ENCODE measurements around the gene TEC. TPM values are rescaled to one million over a fixed set of nuclear protein-coding genes. Genes with fewer than 3 reads are reported as not detected.

Gene TEC
- total RNA-seq, 2 donors from 2014 or later: 4.5 to 12.8 TPM

GRCh38 chr4:48095441-48095840, 174.2 kb downstream of the TEC start:
- no peak for ATAC-seq (ENCODE audit: insufficient number of reproducible peaks, low FRiP score, low read depth)
- Histone ChIP-seq H3K27me3 (replicated peaks; ENCODE audit: insufficient read depth) (no peaks in the 10 kb centered on the region), H3K4me1 (ENCODE audit: control insufficient read depth in 1 of 2, low read depth in 2 of 2) (no peaks in the 10 kb centered on the region), H3K4me3 (no peak overlapping the region), H3K36me3 (no peaks in the 10 kb centered on the region), H3K9me3 (no peaks in the 10 kb centered on the region), H3K27ac (no peak overlapping the region)
- DNase-seq (ENCODE audit: low spot score): no peak
- TF ChIP-seq, protein P1, sequence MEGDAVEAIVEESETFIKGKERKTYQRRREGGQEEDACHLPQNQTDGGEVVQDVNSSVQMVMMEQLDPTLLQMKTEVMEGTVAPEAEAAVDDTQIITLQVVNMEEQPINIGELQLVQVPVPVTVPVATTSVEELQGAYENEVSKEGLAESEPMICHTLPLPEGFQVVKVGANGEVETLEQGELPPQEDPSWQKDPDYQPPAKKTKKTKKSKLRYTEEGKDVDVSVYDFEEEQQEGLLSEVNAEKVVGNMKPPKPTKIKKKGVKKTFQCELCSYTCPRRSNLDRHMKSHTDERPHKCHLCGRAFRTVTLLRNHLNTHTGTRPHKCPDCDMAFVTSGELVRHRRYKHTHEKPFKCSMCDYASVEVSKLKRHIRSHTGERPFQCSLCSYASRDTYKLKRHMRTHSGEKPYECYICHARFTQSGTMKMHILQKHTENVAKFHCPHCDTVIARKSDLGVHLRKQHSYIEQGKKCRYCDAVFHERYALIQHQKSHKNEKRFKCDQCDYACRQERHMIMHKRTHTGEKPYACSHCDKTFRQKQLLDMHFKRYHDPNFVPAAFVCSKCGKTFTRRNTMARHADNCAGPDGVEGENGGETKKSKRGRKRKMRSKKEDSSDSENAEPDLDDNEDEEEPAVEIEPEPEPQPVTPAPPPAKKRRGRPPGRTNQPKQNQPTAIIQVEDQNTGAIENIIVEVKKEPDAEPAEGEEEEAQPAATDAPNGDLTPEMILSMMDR (IDR thresholded peaks at IDR 0.05): no peak

DNA sequence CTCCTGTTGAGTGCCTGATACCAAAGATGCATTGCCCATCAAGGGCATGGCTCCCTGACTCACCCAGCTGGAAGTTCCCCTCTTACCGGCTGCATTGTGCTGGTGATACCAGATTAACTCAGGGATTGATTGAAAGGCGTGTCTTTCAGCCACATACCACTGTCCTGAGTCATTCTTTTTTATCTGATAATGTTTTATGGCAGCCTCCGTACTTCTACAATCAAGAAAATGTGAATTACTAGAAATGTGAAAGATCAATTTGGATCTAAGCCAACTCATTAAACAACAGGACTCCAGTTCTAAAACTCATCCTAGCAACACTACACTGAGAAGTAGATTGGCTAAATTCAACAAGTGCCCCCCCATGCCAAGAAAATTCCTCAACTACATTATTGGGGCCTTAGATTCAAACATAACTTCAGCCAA, 175.6 kb downstream of the TEC start:
- DNase-seq (ENCODE audit: low spot score) (no peak), ATAC-seq (ENCODE audit: insufficient number of reproducible peaks, low FRiP score, low read depth) (no peak)
- H3K27ac ChIP-seq: no peak overlapping the region
- no peaks in the 10 kb centered on the region for H3K4me1 ChIP-seq (ENCODE audit: control insufficient read depth in 1 of 2, low read depth in 2 of 2)
- no peak overlapping the region for H3K4me3 ChIP-seq
- H3K36me3 ChIP-seq: no peaks in the 10 kb centered on the region
- no peaks in the 10 kb centered on the region for H3K9me3 ChIP-seq
- TF ChIP-seq, protein P1 (IDR thresholded peaks at IDR 0.05): no peak
- no peaks in the 10 kb centered on the region for H3K27me3 ChIP-seq (replicated peaks; ENCODE audit: insufficient read depth)

GRCh38 chr4:48090621-48091020, 179.0 kb downstream of the TEC start:
- no peak for ATAC-seq (ENCODE audit: insufficient number of reproducible peaks, low FRiP score, low read depth)
- H3K36me3 ChIP-seq: no peaks in the 10 kb centered on the region
- no peak for DNase-seq (ENCODE audit: low spot score)
- no peaks in the 10 kb centered on the region for H3K27me3 ChIP-seq (replicated peaks; ENCODE audit: insufficient read depth)
- H3K9me3 ChIP-seq: no peaks in the 10 kb centered on the region
- H3K27ac ChIP-seq: no peak overlapping the region
- no peaks in the 10 kb centered on the region for H3K4me1 ChIP-seq (ENCODE audit: control insufficient read depth in 1 of 2, low read depth in 2 of 2)
- TF ChIP-seq, protein P1 (IDR thresholded peaks at IDR 0.05): no peak
- H3K4me3 ChIP-seq: no peak overlapping the region

GRCh38 chr4:48085821-48086589, 183.6 kb downstream of the TEC start:
- Histone ChIP-seq H3K4me3 (no peak overlapping the region), H3K27ac (no peak overlapping the region), H3K4me1 (ENCODE audit: control insufficient read depth in 1 of 2, low read depth in 2 of 2) (no peaks in the 10 kb centered on the region), H3K27me3 (replicated peaks; ENCODE audit: insufficient read depth) (no peaks in the 10 kb centered on the region), H3K9me3 (no peaks in the 10 kb centered on the region), H3K36me3 (no peaks in the 10 kb centered on the region)
- no peak for ATAC-seq (ENCODE audit: insufficient number of reproducible peaks, low FRiP score, low read depth)
- no peak for DNase-seq (ENCODE audit: low spot score)
- TF ChIP-seq, protein P1 (IDR thresholded peaks at IDR 0.05): no peak

Other genes starting within 250 kb of the TEC start
- 1 to 10 TPM; 2.7 to 2.8 TPM for gene TXK, start 135.6 kb downstream of the TEC start, total RNA-seq
- 10 to 100 TPM; 40.8 to 92.7 TPM for gene SLAIN2, start 71.7 kb upstream of the TEC start, total RNA-seq
- gene SLC10A4, start 213.5 kb upstream of the TEC start, total RNA-seq: under 1 TPM; 0.27 to 0.42 TPM
- 1 to 10 TPM in 1 of 2 donors, under 1 TPM in 1; 0.68 to 1.8 TPM for gene ZAR1, start 220.4 kb upstream of the TEC start, total RNA-seq

Data from thoracic aorta (tissue), 2 donors.